NCI-H2196 treated with DMSO at 0.1 percent for 48 hours (cell line): ENCODE measurements around the gene RABGAP1.
"Not testable (repeated sequence)": the region's sequence is repeated elsewhere in the genome, so short reads cannot be mapped to it uniquely, and the experiment has no call there.

Experiments
- DNase-seq: peaks from one replicate; lab custom pipeline; 2025; ENCODE audit not compliant: unreplicated experiment; lab: John Stamatoyannopoulos, UW

Gene RABGAP1

DNA sequence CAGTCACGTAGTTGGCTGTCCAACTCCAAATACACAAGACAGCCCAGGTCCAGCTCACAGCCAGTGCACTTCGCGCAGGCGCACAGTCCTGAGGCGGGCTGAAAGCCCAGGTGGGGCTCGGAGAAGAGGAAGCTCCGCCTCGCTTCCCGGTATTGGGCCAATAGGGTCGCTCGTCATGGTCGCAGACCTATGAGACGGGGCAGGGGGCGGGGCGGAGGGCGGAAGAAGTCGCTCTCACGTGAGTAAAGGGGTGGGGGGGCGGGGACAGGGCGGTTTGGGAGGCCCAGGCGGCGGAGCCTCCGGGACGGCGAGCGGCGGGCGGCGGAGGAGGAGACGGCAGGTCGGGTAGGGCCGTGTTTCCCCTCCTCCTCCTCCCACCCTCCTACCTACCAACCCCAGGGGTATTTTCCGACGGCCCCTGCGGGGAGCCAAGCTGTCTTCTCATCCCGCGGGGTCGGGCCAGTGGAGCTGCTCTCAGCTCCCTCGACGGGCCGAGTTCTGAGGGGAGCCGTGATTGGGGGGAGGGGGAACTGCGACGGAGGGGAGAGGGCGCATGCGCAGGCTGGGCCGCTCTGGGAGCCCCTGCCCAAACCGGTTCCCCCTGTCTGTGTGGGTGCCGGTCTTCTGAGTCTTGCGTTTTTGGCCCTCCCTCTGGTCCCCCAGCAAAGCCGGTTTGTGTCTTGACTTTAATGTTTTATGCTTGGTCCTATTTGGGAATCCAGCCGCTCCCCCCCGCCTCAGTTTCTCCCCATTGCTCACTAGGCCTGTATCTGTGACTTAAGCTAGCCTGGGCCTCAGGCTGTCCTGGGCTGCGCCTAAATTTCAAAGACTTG, at the start of gene RABGAP1:
TSS of gene RABGAP1 (plus strand) at position 272 of the 833 bp plus-strand sequence. CDS start 16,040 bp downstream, outside the sequence.
- peak; percentile 96 for DNase-seq

- DNase-seq: no peak
These were observed 42.9 kb upstream of the RABGAP1 start for GRCh38 chr9:122897969-122898368.

- no peak for DNase-seq
These were observed 40.0 kb upstream of the RABGAP1 start for GRCh38 chr9:122900791-122901190.

DNA sequence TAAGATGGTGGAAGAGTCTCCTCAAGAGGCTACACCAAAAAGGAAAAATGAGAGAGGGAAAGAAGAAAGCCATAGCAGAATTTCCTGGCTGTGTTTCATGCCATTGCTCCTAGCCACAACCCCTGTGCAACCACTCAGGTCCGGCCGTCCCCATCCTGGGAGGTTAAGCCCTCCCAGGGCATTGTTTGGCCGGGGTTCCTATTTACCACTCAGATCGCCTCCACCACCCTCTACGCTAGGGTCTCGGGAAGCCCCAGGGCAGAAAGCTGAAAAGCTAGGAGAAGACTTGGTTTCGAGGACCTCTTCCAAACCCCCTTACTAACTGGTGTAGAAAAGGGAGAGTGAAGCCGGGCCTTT, 36.4 kb upstream of the RABGAP1 start:
- no peak for DNase-seq

DNA sequence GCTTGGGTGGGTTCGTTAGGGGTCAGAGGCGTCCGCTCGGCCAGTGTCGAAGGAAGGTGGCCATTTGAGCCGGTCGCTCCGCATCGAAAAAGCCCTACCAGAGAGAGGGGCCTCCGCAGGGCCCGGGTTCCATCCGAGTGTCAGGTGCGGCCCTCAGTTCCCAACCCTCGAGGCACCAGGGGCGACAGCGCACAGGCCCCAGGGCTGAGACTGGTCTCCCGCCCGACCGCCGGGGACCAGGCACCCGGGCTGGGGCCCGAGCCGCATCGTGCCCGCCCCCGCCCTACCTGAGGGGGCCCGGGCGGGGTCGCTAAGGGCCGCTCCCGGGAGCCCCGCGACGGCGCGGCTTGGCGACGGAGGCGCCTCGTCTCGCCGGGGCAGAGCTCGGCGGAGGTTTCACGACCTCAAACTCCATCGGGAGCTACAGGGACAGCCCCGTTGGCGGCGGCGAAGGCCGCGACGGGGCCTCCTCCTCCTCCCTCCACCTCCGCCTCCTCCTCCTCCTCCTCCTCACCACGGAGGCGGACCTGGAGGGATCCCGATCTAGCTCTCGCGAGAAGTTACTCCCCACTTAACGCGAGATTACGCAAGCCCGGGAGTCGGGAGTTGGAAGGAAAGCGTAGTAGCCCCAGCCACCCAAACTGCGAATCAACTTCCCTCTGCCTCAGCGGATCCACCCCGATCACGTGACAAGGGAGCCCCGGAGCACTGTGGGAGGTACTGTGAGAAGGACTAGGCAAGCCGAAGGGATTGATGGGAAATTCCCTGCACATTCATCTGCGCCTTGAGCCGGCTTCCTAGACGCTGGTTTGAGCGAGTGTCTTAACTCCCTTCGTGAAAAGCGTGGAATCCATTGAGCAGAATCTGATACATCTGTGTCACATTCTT, 35.8 kb upstream of the RABGAP1 start, which contains the start of gene RC3H2:
TSS of gene RC3H2 (minus strand) at position 537 of the 888 bp plus-strand sequence. CDS start 7,850 bp downstream, outside the sequence.
- peak; percentile 98 for DNase-seq

DNA sequence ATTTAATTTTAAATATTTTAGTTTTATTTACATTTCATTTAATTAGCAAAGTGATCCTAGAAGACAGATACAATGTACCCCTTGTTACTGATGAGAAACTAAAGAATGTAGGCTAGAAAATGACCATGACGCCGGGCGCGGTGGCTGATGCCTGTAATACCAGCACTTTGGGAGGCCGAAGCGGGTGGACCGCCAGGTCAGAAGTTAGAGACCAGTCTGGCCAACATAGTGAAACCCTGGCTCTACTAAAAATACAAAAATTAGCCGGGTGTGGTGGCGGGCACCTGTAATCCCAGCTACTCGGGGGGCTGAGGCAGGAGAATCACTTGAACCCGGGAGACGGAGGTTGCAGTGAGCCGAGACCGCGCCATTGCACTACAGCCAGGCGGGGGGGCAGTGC, 34.7 kb upstream of the RABGAP1 start:
- not testable (repeated sequence) for DNase-seq

- DNase-seq: no peak
These were observed 28.2 kb upstream of the RABGAP1 start for GRCh38 chr9:122912671-122912963.

DNA sequence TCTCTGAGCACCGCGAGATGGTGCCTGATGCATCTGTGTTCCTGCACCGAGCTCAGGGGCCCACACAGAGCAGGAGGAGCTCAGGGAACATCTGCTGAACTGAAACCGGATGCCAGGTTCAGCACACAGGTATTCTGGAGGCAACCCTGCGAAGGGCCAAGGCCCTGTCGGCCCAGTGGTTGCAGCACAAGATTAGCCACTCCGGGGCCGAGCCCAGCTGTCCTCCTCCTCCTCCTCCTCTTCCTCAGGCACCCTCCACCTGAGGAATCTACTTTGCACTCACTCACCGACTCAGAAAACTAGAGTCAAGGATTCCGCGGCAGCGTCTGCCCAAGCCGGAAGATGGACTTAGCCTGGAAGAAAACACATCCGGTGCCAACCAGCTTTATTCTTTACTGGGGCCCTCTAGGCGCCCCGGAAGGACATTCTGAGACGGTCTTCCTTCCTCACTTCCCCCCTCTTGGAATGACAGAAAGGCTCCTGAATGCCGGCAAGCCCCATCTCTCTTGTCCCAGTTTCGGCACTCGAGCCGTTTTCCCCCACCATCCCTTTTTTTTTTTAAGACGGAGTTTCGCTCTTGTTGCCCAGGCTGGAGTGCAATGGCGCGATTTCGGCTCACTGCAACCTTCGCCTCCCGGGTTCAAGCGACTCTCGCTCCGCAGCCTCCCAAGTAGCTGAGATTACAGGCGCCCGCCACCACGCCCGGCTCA, 27.7 kb upstream of the RABGAP1 start, which contains the start of gene ZBTB6:
TSS of gene ZBTB6 (minus strand) at position 360 of the 710 bp plus-strand sequence. CDS start 1,251 bp downstream, outside the sequence.
- DNase-seq: peak; percentile 86

DNA sequence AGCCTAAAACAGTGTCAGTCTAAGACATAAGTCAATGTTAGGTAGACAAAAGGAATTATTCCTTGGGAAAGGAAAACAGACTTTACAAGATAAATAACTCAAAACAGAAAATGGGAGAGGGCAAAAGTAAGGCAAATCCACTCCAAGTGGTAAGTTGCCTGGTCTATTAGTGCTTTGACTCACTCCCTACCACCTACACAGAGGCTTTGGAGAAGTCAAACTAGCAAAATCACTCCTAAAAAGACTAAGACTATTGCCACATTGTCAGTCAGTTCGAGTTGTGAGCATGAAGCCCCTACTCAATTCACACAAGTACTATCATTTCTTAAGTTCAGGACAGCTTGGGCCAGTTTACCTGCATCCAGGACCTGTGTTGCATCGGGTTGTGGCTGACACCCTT, 22.5 kb upstream of the RABGAP1 start:
- DNase-seq: no peak

DNA sequence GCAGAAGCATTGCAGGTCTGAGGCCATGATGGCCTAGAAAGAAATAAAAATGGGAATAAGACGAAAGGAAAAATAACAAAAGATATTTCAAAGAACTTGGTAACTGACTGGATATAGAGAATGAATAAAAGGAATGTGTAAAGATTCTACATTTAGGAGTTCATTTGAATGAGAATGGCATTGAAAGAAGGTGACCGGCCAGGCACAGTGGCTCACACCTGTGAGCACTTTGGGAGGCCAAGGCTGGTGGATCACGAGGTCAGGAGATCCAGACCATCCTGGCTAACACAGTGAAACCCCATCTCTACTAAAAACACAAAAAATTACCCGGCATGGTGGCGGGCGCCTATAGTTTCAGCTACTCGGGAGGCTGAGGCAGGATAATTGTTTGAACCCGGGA, 18.1 kb upstream of the RABGAP1 start:
- no peak for DNase-seq

- DNase-seq: no peak
These were observed 16.9 kb upstream of the RABGAP1 start for GRCh38 chr9:122923947-122924346.

DNA sequence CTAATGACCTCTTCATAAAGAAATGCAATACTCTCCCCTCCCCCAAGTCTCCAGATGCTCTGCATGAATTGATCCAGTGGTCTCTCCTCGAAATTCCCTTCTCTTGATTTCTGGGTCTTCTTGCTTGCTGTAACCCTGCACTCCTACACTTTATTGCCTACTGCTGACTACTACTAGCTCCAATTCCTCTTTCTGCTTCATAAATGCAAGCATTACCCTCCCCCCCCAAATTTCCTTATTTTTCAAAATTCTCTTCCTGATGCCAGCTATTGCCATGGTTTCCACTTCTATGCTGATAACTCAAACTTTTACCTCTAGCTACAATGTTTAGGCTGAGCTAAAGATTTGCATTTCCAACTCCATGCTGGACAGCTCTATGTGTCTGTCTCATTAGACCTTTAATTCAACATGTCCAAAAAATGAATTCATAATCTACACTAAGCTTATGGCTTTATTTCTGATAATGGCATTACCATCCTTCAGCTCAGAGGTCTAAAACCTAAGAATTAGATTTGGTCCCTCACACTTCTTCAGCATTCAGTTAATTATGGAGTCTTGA, 10.9 kb upstream of the RABGAP1 start:
- DNase-seq: no peak

GRCh38 chr9:122930541-122931225, 10.1 kb upstream of the RABGAP1 start:
- no peak for DNase-seq

DNA sequence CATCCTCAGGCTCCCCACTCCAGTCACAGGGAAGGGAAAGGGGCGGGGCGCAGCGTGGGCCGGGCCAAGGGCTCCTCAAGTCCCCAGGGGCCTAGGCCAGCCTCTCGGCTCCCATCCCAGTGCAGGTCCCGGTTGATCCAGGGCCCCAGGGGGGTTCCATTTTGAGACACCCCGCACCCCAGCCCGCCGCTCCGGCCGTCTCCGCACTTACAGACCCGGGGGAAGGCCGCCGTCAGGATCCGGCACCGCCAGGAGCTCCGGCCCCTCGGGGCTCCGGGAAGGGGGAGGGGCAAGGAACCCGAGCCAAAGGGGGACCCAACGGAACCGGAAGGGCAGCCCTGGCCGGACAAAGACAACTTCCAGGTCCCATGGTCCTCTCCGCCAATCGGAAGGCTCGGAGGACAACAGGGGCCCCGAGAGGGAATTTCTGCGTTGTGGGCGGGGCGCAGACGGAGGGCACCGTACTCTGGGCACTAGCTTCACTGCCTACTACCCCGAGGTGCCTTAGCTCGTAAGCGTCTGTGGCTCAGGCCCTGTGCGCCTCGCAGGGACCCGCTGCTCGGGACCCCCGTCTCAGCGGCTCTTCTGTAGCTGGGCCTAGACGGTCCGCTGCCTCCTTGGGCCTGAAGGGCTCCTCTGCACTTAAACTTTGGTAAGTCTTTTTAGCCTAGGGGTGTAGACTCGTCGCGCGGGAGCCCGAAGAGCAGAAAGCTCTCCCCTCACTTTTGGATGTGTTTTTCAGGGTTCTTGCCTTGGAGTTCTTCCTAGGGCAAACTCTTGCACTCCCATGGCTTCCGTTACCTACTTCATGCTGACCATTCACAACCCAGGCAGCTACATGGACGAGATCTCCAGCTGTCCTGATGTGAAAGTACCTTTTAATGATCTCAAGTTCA, 9.3 kb upstream of the RABGAP1 start, which contains the start of gene ZBTB26:
TSS of gene ZBTB26 (minus strand) at position 287 of the 896 bp plus-strand sequence. CDS start 11,578 bp downstream, outside the sequence.
- peak; percentile 89 for DNase-seq

GRCh38 chr9:122936464-122936863, 4.4 kb upstream of the RABGAP1 start:
- DNase-seq: no peak

DNA sequence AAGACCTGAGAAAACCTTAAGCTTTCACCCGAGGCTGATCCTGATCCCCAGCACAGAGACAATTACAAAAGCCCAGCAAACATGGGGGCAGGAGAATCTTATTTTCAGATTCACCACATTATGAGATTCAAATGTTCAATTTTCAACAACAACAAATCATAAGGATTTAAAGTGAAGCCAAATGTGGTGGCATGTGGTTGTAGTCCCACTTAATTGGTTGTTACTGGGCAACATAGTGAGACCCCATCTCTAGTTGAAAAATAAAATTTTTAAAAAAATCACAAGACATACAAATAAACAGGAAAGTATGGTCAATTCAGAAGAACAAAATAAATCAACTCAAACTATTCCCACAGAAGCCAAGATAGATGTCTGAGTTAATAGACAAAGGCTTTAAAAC, 3.9 kb upstream of the RABGAP1 start:
- no peak for DNase-seq

GRCh38 chr9:122939601-122940000, 1.2 kb upstream of the RABGAP1 start:
- no peak for DNase-seq

DNA sequence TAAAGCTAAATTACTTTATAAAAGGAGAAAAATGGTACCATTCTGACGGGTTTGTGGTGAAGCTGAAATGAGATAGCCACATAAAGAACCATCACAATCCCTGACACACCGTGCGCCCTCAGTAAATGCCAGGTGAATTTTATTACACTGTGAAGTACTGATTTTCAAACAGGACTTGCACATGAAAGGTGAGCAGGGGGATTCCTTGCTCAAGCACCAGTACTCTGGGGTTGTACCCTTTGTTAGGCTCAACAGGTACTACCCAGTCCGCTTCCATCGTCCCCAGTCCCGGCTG, 419 bp upstream of the RABGAP1 start:
- DNase-seq: no peak

GRCh38 chr9:122941582-122942234, 888 bp downstream of the RABGAP1 start:
- no peak for DNase-seq
